Measurements from ENCODE around the gene DNAJC24. TPM values are rescaled to one million over a fixed set of nuclear protein-coding genes. Genes with fewer than 3 reads are reported as not detected.

The DNAJC24 gene
- total RNA-seq, 1 experiment from 2014 or later: 19.0 TPM

DNA sequence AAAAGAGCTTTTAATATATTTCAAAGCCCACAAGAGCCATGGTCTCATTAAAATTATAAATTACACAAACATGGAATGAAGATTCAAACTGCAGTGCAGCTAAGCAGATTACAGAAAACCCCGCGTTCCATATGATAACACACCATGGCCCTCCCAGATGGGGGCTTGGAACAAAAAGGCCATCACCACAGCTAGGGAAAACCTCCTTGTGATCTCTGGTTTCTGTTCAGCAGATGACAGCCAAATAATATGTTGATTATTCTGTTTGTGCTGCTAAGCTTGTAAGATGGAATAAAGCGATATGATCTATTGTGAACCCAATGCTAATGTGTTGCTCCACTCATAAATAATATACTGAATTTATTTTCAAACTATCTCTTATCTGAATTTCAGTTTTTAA is 111.3 kb downstream of the DNAJC24 start:
- CTCF ChIA-PET: no interaction called here

More for the DNA sequence above, 111.3 kb downstream of the DNAJC24 start:
- H3K4me1 Mint-ChIP-seq (ENCODE audit: insufficient read depth, unreplicated experiment): peaks cover 5% of the 10 kb centered on the region
- POLR2A ChIA-PET: interaction anchor here (1.3 kb wide), 1 partner anchor 111 kb away, joined by 3 read pairs; the partner anchor contains the start of genes DCDC1 and DNAJC24
- no peak for TF ChIP-seq CTCF (IDR thresholded peaks at IDR 0.05; ENCODE audit: unreplicated experiment)
- no peak overlapping the region for H3K27ac Mint-ChIP-seq (ENCODE audit: low read depth, unreplicated experiment)
- DNase-seq (ENCODE audit: unreplicated experiment): no peak
- no peaks in the 10 kb centered on the region for H3K9me3 Mint-ChIP-seq (ENCODE audit: unreplicated experiment)
- intact Hi-C loops (cut with micrococcal nuclease): loop anchor here (10.0 kb wide), 2 partner anchors 246 to 694 kb away; no protein-coding TSS in a partner anchor
- peaks cover 6% of the 10 kb centered on the region for H3K36me3 Mint-ChIP-seq (ENCODE audit: insufficient read depth, unreplicated experiment)
- H3K27me3 Mint-ChIP-seq (ENCODE audit: insufficient read depth, unreplicated experiment): no peaks in the 10 kb centered on the region
- no TSS peak for BruUV-seq (replicated peaks)
- H3K4me3 Mint-ChIP-seq (ENCODE audit: unreplicated experiment): no peak overlapping the region

Other genes starting within 250 kb of the DNAJC24 start
- 0.19 TPM in 1 of 2 replicates, not detected in the other for gene DCDC1, start 121 bp upstream of the DNAJC24 start, total RNA-seq (2022)
- gene IMMP1L, start 139.8 kb downstream of the DNAJC24 start, total RNA-seq (2022): 26.7 and 32.2 TPM in 2 replicates
- gene ELP4, start 139.9 kb downstream of the DNAJC24 start, total RNA-seq (2022): 16.2 and 18.3 TPM in 2 replicates